ENCODE results near the gene EPM2A.
"Not testable (repeated sequence)": the region's sequence is repeated elsewhere in the genome, so short reads cannot be mapped to it uniquely, and the experiment has no call there.

The EPM2A gene

GRCh38 chr6:145731447-145731846 lies 3.9 kb downstream of the EPM2A start:
- DNase-seq (ENCODE audit: low read depth in 2 of 2) = no peak

GRCh38 chr6:145729887-145730286 lies 5.4 kb downstream of the EPM2A start:
- DNase-seq (ENCODE audit: low read depth in 2 of 2) = no peak

- no peak for DNase-seq (ENCODE audit: low read depth in 2 of 2)
These were observed 6.6 kb downstream of the EPM2A start for GRCh38 chr6:145728444-145729385.

GRCh38 chr6:145727817-145728388 lies 7.4 kb downstream of the EPM2A start:
- DNase-seq (ENCODE audit: low read depth in 2 of 2) = no peak

- DNase-seq (ENCODE audit: low read depth in 2 of 2) = no peak
These were observed 9.8 kb downstream of the EPM2A start for GRCh38 chr6:145725570-145725969.

GRCh38 chr6:145723646-145724045 lies 11.7 kb downstream of the EPM2A start:
- DNase-seq (ENCODE audit: low read depth in 2 of 2) = no peak

GRCh38 chr6:145722190-145722589 lies 13.1 kb downstream of the EPM2A start:
- DNase-seq (ENCODE audit: low read depth in 2 of 2) = no peak

GRCh38 chr6:145721144-145721543 lies 14.2 kb downstream of the EPM2A start:
- no peak for DNase-seq (ENCODE audit: low read depth in 2 of 2)

- no peak for DNase-seq (ENCODE audit: low read depth in 2 of 2)
These were observed 19.9 kb downstream of the EPM2A start for GRCh38 chr6:145715426-145715825.

- no peak for DNase-seq (ENCODE audit: low read depth in 2 of 2)
These were observed 20.6 kb downstream of the EPM2A start for GRCh38 chr6:145714731-145715130.

GRCh38 chr6:145713773-145714172 lies 21.5 kb downstream of the EPM2A start:
- no peak for DNase-seq (ENCODE audit: low read depth in 2 of 2)

- no peak for DNase-seq (ENCODE audit: low read depth in 2 of 2)
These were observed 23.9 kb downstream of the EPM2A start for GRCh38 chr6:145711372-145711771.

- DNase-seq (ENCODE audit: low read depth in 2 of 2) = no peak
These were observed 27.9 kb downstream of the EPM2A start for GRCh38 chr6:145707397-145707796.

- DNase-seq (ENCODE audit: low read depth in 2 of 2) = peak; percentile 20 to 22
These were observed 29.8 kb downstream of the EPM2A start for GRCh38 chr6:145705561-145705960.

GRCh38 chr6:145704143-145704781 lies 31.1 kb downstream of the EPM2A start:
- no peak for DNase-seq (ENCODE audit: low read depth in 2 of 2)

- DNase-seq (ENCODE audit: low read depth in 2 of 2) = peak; percentile 27 to 28
These were observed 35.9 kb downstream of the EPM2A start for GRCh38 chr6:145699462-145699861.

- DNase-seq (ENCODE audit: low read depth in 2 of 2) = not testable (repeated sequence)
These were observed 37.9 kb downstream of the EPM2A start for GRCh38 chr6:145697401-145697800.

- DNase-seq (ENCODE audit: low read depth in 2 of 2) = no peak
These were observed 41.1 kb downstream of the EPM2A start for GRCh38 chr6:145694083-145694737.

- DNase-seq (ENCODE audit: low read depth in 2 of 2) = no peak
These were observed 44.4 kb downstream of the EPM2A start for GRCh38 chr6:145690969-145691368.

GRCh38 chr6:145689529-145689928 lies 45.8 kb downstream of the EPM2A start:
- DNase-seq (ENCODE audit: low read depth in 2 of 2) = no peak

GRCh38 chr6:145688493-145688905 lies 46.8 kb downstream of the EPM2A start:
- DNase-seq (ENCODE audit: low read depth in 2 of 2) = no peak

GRCh38 chr6:145685932-145686331 lies 49.4 kb downstream of the EPM2A start:
- no peak for DNase-seq (ENCODE audit: low read depth in 2 of 2)

Data from fibroblast of skin of left quadriceps (primary cell).